Thoracic aorta (tissue), 2 donors: ENCODE measurements around the gene ABHD14A. TPM values are rescaled to one million over a fixed set of nuclear protein-coding genes. Genes with fewer than 3 reads are reported as not detected.
A peak's percentile ranks its signal among the peaks of the same experiment; 100 is the strongest.

ENCODE experiments used
- ATAC-seq: fragments of 150-250 bp; one replicate; pipeline ENCODE4 v1.8.0; 2017; ENCODE audit warnings: low read depth; ENCODE audit not compliant: insufficient number of reproducible peaks, low FRiP score
- DNase-seq: peaks from one replicate; pipeline ENCODE4 v3.0.0-alpha.2; 2020; ENCODE audit warnings: low spot score
- H3K27ac ChIP-seq, 2 donors: fragments of 200-600 bp; sonication (generic); 1 replicate in 1 of 2; 2 replicates in 1 of 2; pipeline ENCODE4 v1.5.1; 2016; ENCODE audit warnings: mild to moderate bottlenecking in 2 of 2, moderate library complexity in 2 of 2
- H3K27me3 ChIP-seq: fragments of 200-600 bp; sonication (generic); replicated peaks from 2 replicates; pipeline ENCODE4 v1.6.0; 2016; ENCODE audit warnings: mild to moderate bottlenecking; ENCODE audit not compliant: insufficient read depth
- H3K36me3 ChIP-seq: fragments of 200-600 bp; sonication (generic); one replicate; pipeline ENCODE4 v1.5.1; 2016
- H3K4me1 ChIP-seq, 2 donors: fragments of 200-600 bp; sonication (generic); 1 replicate in 1 of 2; 2 replicates in 1 of 2; pipeline versions ENCODE4 v1.5.1 to v1.6.0; 2016; ENCODE audit warnings: low read depth in 2 of 2, mild to moderate bottlenecking in 1 of 2; ENCODE audit not compliant: control insufficient read depth in 1 of 2
- H3K4me3 ChIP-seq: fragments of 200-600 bp; sonication (generic); 2 replicates; pipeline ENCODE4 v1.5.1; 2016; ENCODE audit warnings: mild to moderate bottlenecking
- H3K9me3 ChIP-seq: fragments of 200-600 bp; sonication (generic); 2 replicates; pipeline ENCODE4 v1.5.1; 2016
- total RNA-seq, 2 donors: library from RNA; depleted of rRNA; stranded (reverse); fragments of >200 nt; gene quantifications; one replicate each; pipeline versions ENCODE4 v1.1.0 to v1.2.3, GENCODE V29; 2016
- TF ChIP-seq, protein P1 (sequence below): fragments of 200-600 bp; sonication (generic); IDR thresholded peaks from one replicate; pipeline ENCODE4 v1.5.1; 2019; ENCODE audit warnings: antibody characterized with exemption

ABHD14A gene
- total RNA-seq, 2 donors from 2014 or later, result 9.7 to 24.0 TPM

DNA sequence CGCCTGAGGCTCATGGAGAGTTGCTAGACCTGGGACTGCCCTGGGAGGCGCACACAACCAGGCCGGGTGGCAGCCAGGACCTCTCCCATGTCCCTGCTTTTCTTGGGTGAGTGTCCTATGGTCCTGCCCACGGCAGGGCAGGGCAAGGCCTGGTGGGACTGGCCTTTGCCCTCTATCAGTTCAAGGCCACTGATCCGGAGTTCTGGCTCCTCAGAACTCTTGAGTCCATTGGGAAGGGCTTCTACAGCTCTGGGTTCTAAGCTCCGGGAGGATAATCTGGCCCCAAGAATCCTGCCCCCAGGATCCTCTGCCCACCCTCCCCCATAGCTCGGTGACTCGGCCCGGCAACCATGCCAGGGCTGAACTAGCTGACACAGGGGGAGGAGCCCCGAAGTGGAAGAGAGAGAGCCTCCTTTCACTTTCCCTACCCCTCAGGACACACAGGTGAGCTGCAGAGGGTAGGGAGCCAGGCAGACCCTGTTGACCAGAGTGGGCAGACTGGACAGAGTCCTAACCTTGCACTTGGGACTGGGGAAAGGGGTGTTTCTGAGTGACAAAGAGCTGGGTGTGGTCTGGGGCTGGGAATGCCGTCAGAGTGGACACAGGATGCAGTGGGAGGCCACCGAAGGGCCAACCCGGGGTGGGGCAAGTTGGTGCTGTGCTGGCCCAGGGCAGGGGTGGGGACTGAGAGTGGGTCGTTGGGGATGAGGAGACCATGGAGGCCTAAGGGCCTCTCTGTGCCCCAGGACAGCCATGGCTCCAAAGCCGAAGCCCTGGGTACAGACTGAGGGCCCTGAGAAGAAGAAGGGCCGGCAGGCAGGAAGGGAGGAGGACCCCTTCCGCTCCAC is 32.0 kb upstream of the ABHD14A start:
- no peaks in the 10 kb centered on the region for H3K36me3 ChIP-seq
- DNase-seq, result no peak
- peak; percentile 32 for ATAC-seq
- no peaks in the 10 kb centered on the region for H3K9me3 ChIP-seq
- H3K27ac ChIP-seq, result peak overlapping the region; percentile 94 to 98
- no peaks in the 10 kb centered on the region for H3K27me3 ChIP-seq
- TF ChIP-seq, protein P1, sequence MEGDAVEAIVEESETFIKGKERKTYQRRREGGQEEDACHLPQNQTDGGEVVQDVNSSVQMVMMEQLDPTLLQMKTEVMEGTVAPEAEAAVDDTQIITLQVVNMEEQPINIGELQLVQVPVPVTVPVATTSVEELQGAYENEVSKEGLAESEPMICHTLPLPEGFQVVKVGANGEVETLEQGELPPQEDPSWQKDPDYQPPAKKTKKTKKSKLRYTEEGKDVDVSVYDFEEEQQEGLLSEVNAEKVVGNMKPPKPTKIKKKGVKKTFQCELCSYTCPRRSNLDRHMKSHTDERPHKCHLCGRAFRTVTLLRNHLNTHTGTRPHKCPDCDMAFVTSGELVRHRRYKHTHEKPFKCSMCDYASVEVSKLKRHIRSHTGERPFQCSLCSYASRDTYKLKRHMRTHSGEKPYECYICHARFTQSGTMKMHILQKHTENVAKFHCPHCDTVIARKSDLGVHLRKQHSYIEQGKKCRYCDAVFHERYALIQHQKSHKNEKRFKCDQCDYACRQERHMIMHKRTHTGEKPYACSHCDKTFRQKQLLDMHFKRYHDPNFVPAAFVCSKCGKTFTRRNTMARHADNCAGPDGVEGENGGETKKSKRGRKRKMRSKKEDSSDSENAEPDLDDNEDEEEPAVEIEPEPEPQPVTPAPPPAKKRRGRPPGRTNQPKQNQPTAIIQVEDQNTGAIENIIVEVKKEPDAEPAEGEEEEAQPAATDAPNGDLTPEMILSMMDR, result no peak
- peaks cover 12 to 27% of the 10 kb centered on the region in 2 donors for H3K4me1 ChIP-seq
- H3K4me3 ChIP-seq, result peak overlapping the region; percentile 86

DNA sequence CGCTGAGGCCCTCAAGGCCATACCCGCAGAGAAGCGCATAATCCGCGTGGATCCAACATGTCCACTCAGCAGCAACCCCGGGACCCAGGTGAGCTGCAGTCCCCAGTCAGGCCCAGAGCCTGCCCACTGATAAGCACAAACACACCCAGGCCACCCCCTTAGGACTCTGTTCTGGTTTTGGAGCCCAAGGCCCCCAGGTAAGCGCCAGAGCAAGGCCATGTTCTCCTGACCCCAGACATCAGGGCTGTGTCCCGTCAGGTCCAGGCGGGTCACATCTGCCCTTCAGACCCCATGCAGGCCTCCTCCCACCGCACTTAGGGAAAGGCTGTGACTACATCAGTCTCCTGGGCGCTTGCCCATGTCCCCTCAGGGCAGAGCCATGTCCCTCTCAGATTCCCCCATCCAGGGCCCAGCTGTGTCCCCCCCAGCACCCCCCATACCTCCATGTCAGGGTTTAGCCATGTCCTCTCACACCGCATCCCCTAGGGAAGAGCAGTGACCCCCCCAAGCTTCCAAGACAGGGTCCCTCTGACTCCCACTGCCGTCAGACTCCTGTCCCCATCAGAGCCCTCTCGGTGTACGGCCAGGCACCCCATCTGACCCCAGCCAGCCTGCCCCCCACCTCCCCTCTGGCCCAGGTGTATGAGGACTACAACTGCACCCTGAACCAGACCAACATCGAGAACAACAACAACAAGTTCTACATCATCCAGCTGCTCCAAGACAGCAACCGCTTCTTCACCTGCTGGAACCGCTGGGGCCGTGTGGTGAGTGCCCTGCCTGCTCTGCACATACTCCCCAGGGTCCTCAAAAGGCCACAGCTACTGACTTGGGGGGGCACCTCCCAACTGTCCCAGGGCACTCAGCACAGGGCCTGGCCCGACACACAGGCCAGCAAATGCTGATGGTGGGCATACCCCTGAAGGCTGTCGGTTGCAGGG is 31.1 kb upstream of the ABHD14A start:
- H3K27ac ChIP-seq, result peak overlapping the region; percentile 94 to 98
- TF ChIP-seq, protein P1, result no peak
- no peaks in the 10 kb centered on the region for H3K9me3 ChIP-seq
- H3K4me1 ChIP-seq, result peaks cover 12 to 27% of the 10 kb centered on the region in 2 donors
- peak overlapping the region; percentile 86 for H3K4me3 ChIP-seq
- DNase-seq (no peak), ATAC-seq (no peak)
- no peaks in the 10 kb centered on the region for H3K36me3 ChIP-seq
- H3K27me3 ChIP-seq, result no peaks in the 10 kb centered on the region

DNA sequence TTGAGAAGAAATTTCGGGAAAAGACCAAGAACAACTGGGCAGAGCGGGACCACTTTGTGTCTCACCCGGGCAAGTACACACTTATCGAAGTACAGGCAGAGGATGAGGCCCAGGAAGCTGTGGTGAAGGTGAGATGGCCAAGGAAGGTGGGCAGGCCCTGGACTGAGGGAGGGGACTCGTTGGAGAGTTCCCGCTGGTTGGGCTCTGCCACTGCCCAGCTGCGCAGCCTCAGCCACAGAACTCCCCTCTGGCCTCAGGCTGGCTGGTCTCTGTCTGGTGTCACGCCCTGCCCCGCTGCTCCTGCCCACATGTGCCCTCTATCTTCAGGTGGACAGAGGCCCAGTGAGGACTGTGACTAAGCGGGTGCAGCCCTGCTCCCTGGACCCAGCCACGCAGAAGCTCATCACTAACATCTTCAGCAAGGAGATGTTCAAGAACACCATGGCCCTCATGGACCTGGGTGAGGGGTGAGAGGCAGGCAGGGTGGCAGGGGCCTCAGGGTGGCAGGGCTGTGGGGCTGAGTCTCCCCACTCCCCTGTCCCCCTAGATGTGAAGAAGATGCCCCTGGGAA is 30.3 kb upstream of the ABHD14A start:
- ATAC-seq (no peak), DNase-seq (no peak)
- Histone ChIP-seq H3K4me1 (peaks cover 12 to 27% of the 10 kb centered on the region in 2 donors), H3K4me3 (no peak overlapping the region), H3K9me3 (no peaks in the 10 kb centered on the region), H3K27me3 (no peaks in the 10 kb centered on the region), H3K36me3 (no peaks in the 10 kb centered on the region), H3K27ac (no peak overlapping the region)
- TF ChIP-seq, protein P1, result no peak

DNA sequence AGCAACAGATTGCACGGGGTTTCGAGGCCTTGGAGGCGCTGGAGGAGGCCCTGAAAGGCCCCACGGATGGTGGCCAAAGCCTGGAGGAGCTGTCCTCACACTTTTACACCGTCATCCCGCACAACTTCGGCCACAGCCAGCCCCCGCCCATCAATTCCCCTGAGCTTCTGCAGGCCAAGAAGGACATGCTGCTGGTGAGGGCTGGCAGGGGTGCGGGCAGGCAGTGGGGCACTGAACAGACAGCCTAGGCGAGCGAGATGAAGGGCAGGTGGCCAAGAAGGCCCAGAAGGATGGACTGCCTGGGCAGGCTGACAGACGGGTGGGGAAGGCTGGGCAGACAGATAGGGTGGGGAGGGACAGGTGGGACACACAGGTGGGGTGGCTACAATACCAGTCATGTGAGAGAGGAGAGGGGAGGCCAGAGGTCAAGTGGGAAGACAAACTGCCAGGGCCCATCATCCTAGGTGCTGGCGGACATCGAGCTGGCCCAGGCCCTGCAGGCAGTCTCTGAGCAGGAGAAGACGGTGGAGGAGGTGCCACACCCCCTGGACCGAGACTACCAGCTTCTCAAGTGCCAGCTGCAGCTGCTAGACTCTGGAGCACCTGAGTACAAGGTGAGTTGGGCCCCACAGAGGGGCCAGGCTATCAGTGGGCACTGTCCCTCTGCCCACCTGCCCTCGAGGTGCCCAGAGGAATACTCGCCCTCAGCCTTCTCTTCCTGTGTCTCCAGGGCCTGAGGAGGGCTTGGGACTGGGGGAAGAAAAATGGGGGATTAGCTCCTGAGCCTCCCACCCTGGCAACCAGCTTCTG is 29.6 kb upstream of the ABHD14A start:
- Histone ChIP-seq H3K4me1 (peaks cover 12 to 26% of the 10 kb centered on the region in 2 donors), H3K36me3 (no peaks in the 10 kb centered on the region), H3K27me3 (no peaks in the 10 kb centered on the region), H3K4me3 (no peak overlapping the region), H3K9me3 (no peaks in the 10 kb centered on the region), H3K27ac (no peak overlapping the region)
- no peak for DNase-seq
- no peak for ATAC-seq
- TF ChIP-seq, protein P1, result no peak
